M059J (cell line): ENCODE measurements around the gene PDLIM4. TPM values are rescaled to one million over a fixed set of nuclear protein-coding genes. Genes with fewer than 3 reads are reported as not detected.

Experiments used
- DNase-seq: peaks from one replicate; pipeline ENCODE4 v3.0.0-alpha.2; 2012; ENCODE audit warnings: low read depth
- total RNA-seq: library from RNA; depleted of rRNA; stranded (reverse); fragments of >200 nt; shearing (Covaris generic); gene quantifications from 2 replicates; pipeline ENCODE4 v1.2.3, GENCODE V29; 2014; rRNA removed

PDLIM4 gene
- total RNA-seq = 11.7 and 25.0 TPM in 2 replicates

DNA sequence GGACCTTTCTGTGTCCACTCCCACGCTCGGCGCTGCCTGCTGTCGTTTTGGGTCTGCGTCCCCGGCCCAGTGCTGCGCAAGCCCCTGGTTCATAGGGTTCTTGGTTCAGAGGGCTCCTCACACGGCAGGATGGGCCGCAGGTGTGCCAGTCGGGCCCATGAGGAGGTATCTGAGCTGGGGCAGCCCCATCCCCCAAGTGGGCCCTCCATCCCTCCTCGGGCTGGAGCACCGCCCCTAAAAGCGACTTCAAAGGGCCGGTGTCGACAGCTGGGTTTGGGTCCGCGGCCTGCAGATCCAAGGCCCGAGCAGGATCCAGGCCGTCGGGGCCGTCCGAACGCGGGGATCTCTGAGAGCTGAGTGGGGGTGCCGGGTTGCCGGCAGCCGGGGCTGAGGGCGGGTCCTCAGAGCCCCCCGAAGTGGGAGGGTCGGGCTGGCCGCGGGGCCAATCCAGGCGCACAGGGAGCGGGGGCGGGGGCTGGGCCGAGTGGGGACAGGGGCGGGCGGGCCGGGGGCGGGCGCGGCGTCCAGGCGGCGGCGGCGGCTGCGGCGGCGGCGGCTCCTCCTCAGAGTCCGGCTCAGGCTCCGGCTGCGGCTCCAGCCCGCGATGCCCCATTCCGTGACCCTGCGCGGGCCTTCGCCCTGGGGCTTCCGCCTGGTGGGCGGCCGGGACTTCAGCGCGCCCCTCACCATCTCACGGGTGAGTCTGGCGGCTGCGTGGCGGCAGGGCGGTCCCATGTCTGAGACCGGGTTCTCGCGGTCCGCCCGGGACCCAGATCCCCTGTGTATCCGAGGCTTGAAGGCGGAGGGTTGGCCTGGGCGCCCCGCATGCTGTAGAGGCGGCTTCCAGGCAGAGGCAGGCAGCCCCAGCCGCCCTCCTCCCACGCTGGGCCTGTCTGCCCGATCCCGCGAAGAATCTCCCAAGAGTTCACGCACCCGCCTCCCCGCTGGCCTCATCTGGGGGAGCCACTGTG is at the start of gene PDLIM4:
Gene PDLIM4 (plus strand): TSS at position 566 of the 971 bp plus-strand sequence. CDS start 39 bp downstream, at position 605.
- DNase-seq = no peak

DNA sequence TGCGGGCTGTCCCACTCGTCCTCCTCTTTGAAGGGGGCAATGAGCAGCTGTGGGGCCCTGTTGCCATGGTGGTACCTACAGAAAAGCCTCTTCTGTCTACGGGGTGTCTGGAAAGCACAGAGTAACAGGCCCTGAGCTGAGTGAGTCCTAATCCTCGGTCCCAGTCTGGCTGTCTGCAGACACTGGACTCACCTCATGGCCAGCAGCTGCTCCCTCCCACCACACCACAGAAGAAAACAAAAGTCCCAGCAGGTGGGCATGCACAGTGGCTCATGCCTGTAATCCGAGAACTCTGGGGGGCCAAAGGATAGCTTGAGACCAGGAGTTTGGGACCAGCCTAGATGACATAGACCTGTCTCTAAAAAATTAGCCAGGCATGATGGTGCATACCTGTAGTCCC is 49.7 kb upstream of the PDLIM4 start:
- DNase-seq = no peak

GRCh38 chr5:132209131-132209530 is 48.4 kb upstream of the PDLIM4 start:
- DNase-seq = peak; percentile 66

DNA sequence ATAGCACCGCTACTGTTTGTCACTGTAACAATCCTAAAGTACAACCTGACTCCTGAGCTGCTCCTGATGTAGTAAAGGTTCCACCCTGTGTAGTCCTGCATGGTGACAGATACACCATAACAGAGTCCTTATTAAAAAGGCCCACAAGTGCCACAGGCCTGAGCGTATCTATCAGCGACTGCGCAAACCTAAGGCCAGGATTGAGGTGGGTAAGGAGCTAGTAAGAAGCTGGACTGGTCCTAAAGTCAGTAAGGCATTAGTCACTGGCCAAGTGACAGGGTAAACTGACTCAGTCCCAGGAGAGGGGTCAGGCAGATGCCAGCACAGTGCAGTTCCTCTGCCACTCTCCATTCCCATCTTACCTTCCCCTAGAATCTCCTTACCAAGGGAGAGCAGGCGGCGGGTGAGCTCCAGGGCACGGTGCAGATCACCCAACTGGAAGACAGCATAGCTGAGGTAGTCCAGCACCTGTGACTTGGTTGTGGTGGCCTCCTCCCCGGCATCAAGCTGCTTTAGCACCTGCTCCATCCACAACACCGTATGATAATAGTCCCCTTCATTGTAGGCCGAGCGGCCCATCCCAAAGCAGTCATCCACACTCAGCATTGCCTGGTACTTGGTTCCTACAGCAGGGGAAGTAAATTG is 47.5 kb upstream of the PDLIM4 start:
- no peak for DNase-seq

DNA sequence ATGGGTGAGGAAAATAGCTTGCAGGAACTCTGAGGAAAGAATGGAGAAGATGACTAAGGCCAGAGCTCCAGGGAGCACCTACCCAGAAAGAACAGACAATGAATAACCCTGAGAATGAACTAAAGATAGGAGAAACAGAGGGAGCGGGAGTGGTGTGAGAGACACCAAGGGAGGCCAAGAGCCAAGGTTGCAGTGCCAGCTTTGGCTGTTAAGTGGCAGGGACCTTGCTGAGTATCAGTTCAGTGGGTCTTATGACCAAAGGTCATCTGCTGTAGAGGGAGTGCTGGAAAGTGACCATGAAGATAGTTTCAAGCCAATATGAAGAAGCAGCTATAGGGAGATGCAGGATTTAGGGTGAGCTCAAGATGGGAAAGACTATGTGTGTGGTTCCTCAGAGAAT is 46.6 kb upstream of the PDLIM4 start:
- no peak for DNase-seq

- DNase-seq = no peak
These were observed 45.7 kb upstream of the PDLIM4 start for GRCh38 chr5:132211787-132212186.

DNA sequence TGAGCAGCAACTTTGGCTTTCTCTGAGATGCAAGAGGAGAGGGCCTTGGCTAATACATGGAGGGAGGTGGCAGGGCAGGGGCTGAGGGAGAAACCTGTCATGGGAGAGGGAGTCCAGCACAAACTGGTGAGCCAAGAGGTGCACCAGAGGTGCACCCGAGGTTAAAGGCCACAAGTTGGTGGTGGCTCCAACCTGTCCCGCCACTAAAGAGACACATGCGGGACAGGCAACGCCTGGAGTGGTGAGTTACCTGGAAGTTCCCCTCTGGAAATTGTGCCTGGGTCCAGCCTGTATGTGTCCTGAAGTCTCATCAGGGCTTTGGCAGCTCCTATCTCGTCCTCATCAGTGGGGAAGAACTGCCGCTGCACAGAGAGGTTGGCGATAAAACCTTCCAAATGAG is 43.8 kb upstream of the PDLIM4 start:
- DNase-seq = no peak

DNA sequence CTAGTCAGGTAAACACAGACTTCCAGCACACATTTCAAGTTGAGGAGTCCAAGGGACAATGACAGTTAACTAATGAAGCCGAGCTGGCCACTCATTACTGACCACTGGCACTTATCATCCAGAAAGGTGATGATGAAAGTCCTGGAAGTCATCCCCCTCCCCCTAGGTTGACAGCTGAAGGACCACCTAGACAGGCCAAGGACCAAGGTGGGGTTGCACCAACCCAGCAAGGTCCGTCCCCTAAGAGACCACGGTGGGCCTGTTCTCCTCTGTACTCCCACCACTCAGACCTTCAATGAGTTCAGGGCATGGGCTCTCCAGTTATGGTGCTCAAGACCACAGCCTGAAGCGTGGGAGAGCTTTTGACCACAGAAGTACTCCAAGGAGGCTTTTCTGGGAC is 43.0 kb upstream of the PDLIM4 start:
- no peak for DNase-seq

DNA sequence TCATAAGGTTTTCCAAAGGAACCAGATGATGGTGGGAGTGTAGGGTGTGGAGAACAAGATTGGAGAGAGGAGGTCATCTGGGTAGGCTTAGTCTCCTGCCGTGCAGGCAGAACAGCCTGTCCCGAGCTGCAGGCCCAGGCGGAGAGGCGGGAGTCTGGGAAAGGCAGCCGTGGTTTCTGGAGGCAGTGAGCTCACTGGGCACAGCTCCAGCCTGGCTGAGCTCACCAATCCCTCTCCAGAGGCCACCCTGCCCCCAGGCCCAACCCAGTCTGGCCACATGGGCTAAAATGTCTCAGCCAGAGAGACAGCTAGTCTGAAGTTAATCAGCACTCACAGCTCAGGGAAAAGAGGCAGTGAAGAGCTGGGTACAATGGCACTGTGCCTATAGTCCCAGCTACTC is 42.2 kb upstream of the PDLIM4 start:
- DNase-seq = peak; percentile 97

- DNase-seq = no peak
These were observed 39.2 kb upstream of the PDLIM4 start for GRCh38 chr5:132218321-132218720.

- DNase-seq = no peak
These were observed 38.1 kb upstream of the PDLIM4 start for GRCh38 chr5:132219289-132219970.

GRCh38 chr5:132219981-132220380 is 37.5 kb upstream of the PDLIM4 start:
- peak; percentile 38 for DNase-seq

DNA sequence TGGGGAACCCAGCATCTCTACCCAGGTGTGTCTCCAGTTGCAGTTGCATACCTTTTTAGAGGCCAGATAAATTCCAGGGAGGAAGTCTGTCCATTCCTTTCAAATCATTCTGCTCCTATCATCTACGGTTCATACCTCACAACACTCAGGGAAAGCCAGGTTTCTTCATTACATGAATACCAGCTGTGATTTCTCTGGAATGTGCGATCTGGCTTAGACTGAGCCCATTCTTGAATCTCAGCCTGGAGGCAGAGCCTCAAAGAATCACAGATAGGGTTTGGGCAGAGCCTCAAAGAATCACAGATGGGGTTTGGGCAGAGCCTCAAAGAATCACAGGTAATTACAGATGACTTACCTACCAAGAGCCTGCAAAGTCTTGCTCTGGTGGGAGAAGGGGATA is 37.0 kb upstream of the PDLIM4 start:
- DNase-seq = no peak

DNA sequence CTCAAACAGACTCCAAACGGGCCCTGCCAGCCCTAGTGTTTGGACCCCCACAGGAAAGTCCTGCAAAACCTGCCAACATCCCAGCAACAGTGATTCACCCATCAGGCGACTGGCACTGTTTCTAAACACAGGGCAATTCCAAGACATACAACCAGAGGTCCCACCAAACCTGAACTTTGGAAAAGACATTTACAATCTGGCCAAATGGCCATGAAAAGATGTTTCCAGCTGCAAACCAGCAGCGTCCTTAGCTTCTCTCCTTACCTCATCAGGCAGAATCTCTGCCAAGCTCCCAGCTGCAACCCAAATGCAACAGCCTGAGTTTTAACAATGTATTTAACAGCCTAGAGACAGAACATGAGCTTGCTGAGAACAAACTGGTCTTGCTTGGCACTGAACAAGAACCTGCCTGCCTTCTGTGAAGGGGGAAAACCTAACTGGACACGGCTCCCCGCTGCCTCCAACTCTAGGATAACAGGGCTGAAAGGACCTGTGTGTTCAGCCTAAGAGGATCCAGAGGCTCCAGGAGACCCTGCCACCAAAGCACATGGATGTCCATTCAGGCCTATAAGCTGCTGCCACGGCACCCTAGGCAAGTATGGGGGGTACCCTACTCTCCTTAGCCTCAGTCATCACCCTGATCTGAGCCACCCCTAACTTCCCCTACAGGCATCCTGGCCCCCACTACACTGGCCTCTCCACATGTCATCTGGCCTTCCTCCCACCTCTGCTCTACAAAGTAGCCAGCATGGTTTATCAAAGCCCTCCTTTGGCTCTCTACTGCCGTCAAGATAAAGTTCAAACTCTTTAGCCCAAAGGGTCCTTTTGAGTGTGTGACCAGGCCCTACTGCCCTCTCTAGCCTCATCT is 35.5 kb upstream of the PDLIM4 start:
- DNase-seq = peak; percentile 35

DNA sequence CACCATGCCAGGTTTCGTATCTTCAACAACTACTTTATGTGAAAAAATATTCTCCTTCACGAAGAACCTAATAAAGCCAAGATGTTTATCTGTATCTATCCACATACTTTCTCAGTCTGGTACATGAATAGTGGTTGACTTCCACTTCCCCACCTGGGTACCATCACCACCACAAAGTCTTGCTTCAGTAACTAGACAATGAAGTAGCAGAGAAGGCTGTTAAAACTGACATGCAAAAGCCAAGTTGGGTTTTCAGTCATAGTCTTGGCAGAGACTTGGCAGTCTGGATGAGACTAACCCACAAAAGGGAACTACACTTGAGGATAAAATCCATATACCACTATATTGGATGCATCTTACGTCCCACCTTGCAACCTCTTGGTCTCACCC is 34.9 kb upstream of the PDLIM4 start:
- DNase-seq = no peak

GRCh38 chr5:132223861-132224260 is 33.6 kb upstream of the PDLIM4 start:
- no peak for DNase-seq

- peak; percentile 18 for DNase-seq
These were observed 32.8 kb upstream of the PDLIM4 start for GRCh38 chr5:132224716-132225115.

DNA sequence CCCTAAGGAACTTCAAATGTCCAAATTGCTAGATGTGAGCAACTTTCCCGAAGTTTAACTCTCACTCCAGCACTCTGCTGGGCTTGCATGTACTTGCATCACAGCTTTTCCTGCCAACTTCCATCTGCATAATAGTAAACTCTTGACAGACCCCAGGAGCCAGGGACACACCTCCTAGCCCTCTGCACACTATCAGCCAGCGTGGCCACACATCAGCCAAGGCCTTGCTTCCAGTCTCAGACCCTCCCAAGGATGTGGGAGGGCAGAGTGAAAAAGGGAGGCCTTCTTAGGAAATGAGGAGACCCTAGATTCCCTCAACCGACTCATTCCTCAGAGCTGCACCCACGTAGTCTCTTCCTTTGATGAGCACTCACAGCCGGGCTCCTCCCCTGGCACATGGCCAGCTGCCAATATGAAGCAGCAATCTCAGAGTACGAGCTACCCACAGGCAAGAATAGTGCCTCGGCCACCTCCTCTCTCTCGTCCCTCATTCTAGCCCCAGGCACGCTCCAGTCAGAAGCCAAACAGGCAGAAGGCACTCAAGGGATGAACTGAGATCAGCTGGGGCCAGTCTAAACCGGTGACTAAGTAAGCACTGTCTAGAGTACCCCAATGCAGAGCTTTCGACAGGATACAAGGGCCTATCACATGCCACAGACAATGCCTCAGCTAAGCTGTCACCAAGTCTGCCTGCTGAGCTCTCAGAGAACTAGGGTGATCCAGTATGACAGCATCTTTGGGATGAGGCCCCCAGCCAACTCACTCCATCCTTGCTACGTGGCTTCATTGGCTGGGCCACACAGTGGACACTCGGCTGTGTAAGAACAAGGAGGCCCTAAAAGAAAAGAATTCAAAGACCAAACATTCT is 32.1 kb upstream of the PDLIM4 start:
- peak; percentile 91 for DNase-seq

DNA sequence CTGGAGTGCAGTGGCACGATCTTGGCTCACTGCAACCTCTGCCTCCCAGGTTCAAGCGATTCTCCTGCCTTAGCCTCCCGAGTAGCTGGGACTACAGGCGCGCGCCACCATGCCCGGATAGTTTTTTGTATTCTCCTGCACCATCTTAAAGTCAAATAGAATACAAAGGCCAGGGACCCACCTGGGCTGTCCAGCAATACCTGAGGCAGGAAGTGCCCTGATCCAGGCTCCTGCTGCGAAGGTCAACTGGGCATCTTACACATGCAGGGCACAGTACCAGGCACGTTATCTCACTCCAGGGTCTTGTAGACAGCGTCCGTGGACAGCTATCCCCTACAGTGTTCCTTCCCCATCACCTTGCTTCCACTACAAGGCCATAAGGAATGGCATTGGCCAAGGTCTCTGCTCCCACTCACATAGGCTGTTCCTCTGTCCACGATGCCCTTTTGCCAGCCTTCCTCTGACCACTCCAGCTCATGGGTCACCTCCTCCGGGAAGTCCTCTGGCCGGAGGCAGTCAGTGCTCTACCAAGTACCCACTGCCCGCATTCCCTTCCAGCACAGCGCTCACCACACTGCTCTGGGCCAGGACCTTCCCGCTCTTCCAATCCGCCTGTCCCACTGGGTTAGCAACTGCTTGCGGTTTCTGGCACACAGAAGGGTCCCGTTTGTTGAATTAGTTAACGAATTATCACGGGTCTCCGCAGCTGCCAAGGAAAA is 30.8 kb upstream of the PDLIM4 start:
- peak; percentile 45 for DNase-seq

DNA sequence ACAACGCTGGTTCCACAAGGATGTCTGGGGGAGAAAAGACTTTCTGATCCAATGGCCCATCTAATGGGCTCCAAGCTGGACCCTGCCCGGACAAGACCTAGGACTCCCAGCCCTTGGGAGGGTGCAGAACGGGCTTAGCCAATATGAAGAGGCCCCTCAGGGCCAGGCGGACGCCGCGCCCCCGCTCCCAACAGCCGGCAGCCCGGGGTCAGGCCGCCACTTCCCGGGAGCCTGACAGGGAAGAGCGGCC is 30.3 kb upstream of the PDLIM4 start:
- no peak for DNase-seq
